H1 (cell line): ENCODE data around the gene TLK2. TPM values are rescaled to one million over a fixed set of nuclear protein-coding genes. Genes with fewer than 3 reads are reported as not detected.

ENCODE experiments used
- CTCF ChIA-PET: fragments of 300-600 bp; sonication (Branson Sonifier 250); formaldehyde crosslinking; loops from one replicate; lab custom pipeline; 2021; ENCODE audit not compliant: partially characterized antibody; lab: Charles Lee
- POLR2A ChIA-PET: fragments of 300-600 bp; sonication (Branson Sonifier 250); formaldehyde crosslinking; loops from one replicate; lab custom pipeline; 2021; ENCODE audit warnings: inconsistent platforms; ENCODE audit not compliant: partially characterized antibody; lab: Charles Lee
- DNase-seq, 2 experiments: peaks; one replicate each; pipeline versions ENCODE4 v3.0.0 to v3.0.0-alpha.2; 2010 to 2022; ENCODE audit warnings: low spot score in 2 of 2, low read depth in 1 of 2, mixed read lengths in 1 of 2
- FAIRE-seq: peaks from 2 replicates; lab custom pipeline; 2011; peaks lifted over from hg19 to GRCh38; lab: Jason Lieb, UNC
- H2AFZ ChIP-seq: 2 replicates; pipeline ENCODE4 v1.8.1; 2012; ENCODE audit warnings: low read length, inconsistent platforms
- H2AK5ac ChIP-seq: 2 replicates; pipeline ENCODE4 v1.6.1; 2013; ENCODE audit warnings: low read depth, low read length
- H2BK120ac ChIP-seq: replicated peaks from 2 replicates; pipeline ENCODE3; 2013; ENCODE audit warnings: low read depth, low read length, inconsistent platforms
- H2BK12ac ChIP-seq: 2 replicates; pipeline ENCODE4 v1.6.1; 2013; ENCODE audit warnings: low read depth, low read length
- H2BK15ac ChIP-seq: 2 replicates; pipeline ENCODE4 v1.6.1; 2013; ENCODE audit warnings: low read length
- H2BK20ac ChIP-seq: 2 replicates; pipeline ENCODE4 v1.6.1; 2013; ENCODE audit warnings: low read length
- H2BK5ac ChIP-seq: 2 replicates; pipeline ENCODE4 v1.6.1; 2013; ENCODE audit warnings: low read depth, low read length
- H3K14ac ChIP-seq: 2 replicates; pipeline ENCODE4 v1.6.1; 2013; ENCODE audit warnings: inconsistent platforms; ENCODE audit not compliant: insufficient read length
- H3K18ac ChIP-seq: 2 replicates; pipeline ENCODE4 v1.6.1; 2013; ENCODE audit warnings: low read length; ENCODE audit errors: extremely low read depth
- H3K23ac ChIP-seq: 2 replicates; pipeline ENCODE4 v1.6.1; 2013; ENCODE audit warnings: inconsistent platforms; ENCODE audit not compliant: insufficient read length
- H3K23me2 ChIP-seq: 2 replicates; pipeline ENCODE4 v1.6.1; 2013; ENCODE audit warnings: low read depth, low read length
- H3K27ac ChIP-seq: 2 replicates; pipeline ENCODE4 v1.6.1; 2011; ENCODE audit warnings: low read depth, low read length, inconsistent platforms
- H3K27me3 ChIP-seq, 4 experiments: replicated peaks in 1 of 4; 1 replicate in 1 of 4; 2 replicates in 3 of 4; pipeline versions ENCODE4 v1.6.1 to v1.8.1; 2011 to 2013; ENCODE audit warnings: low read length in 3 of 4, mild to moderate bottlenecking in 3 of 4, inconsistent platforms in 2 of 4, mixed read lengths in 2 of 4, moderate library complexity in 1 of 4; ENCODE audit not compliant: control insufficient read depth in 3 of 4, insufficient read depth in 3 of 4; ENCODE audit errors: extremely low read depth in 1 of 4
- H3K36me3 ChIP-seq, 4 experiments: 2 replicates each; pipeline versions ENCODE4 v1.6.1 to v1.8.1; 2011 to 2013; ENCODE audit warnings: mild to moderate bottlenecking in 4 of 4, low read length in 3 of 4, moderate library complexity in 2 of 4, control low read depth in 1 of 4, inconsistent platforms in 1 of 4; ENCODE audit not compliant: insufficient read depth in 4 of 4, control insufficient read depth in 2 of 4
- H3K4ac ChIP-seq: replicated peaks from 2 replicates; pipeline ENCODE3; 2013; ENCODE audit warnings: low read length, low read depth, mixed read lengths, inconsistent platforms; ENCODE audit not compliant: insufficient read length
- H3K4me1 ChIP-seq, 4 experiments: replicated peaks in 1 of 4; 1 replicate in 1 of 4; 2 replicates in 3 of 4; pipeline versions ENCODE4 v1.6.1 to v1.8.1; 2011 to 2013; ENCODE audit warnings: low read length in 3 of 4, inconsistent platforms in 2 of 4, mixed read lengths in 1 of 4; ENCODE audit not compliant: insufficient read depth in 4 of 4, control insufficient read depth in 3 of 4
- H3K4me2 ChIP-seq, 2 experiments: 2 replicates each; pipeline versions ENCODE4 v1.6.1 to v1.8.1; 2011 to 2013; ENCODE audit warnings: low read depth in 2 of 2, low read length in 2 of 2, control low read depth in 1 of 2, inconsistent platforms in 1 of 2, mild to moderate bottlenecking in 1 of 2; ENCODE audit not compliant: insufficient read depth in 1 of 2
- H3K4me3 ChIP-seq, 4 experiments: fragments of 200-600, 300-600 bp in 1 of 4; sonication (generic), shearing (Covaris generic), sonication (Bioruptor Twin) in 1 of 4; 2 replicates each; pipeline versions ENCODE4 v1.5.1 to v1.8.1; 2011 to 2016; ENCODE audit warnings: low read length in 4 of 4, low read depth in 3 of 4, control low read depth in 2 of 4, inconsistent platforms in 2 of 4, mild to moderate bottlenecking in 2 of 4, mixed read lengths in 1 of 4, moderate library complexity in 1 of 4; ENCODE audit not compliant: insufficient read depth in 2 of 4; ENCODE audit errors: extremely low read depth in 1 of 4
- H3K56ac ChIP-seq: replicated peaks from 2 replicates; pipeline ENCODE3; 2013; ENCODE audit warnings: low read depth, mild to moderate bottlenecking, mixed read lengths, low read length, inconsistent platforms; ENCODE audit not compliant: insufficient read length
- H3K79me1 ChIP-seq: 2 replicates; pipeline ENCODE4 v1.6.1; 2013; ENCODE audit warnings: low read depth, low read length, control low read depth
- H3K79me2 ChIP-seq, 2 experiments: 2 replicates each; pipeline versions ENCODE4 v1.6.1 to v1.8.1; 2012 to 2013; ENCODE audit warnings: low read length in 2 of 2, mild to moderate bottlenecking in 2 of 2, inconsistent platforms in 1 of 2; ENCODE audit not compliant: insufficient read depth in 2 of 2, control insufficient read depth in 1 of 2
- H3K9ac ChIP-seq, 4 experiments: replicated peaks in 1 of 4; 1 replicate in 1 of 4; 2 replicates in 3 of 4; pipeline versions ENCODE4 v1.6.1 to v1.8.1; 2011 to 2013; ENCODE audit warnings: low read depth in 3 of 4, low read length in 3 of 4, control low read depth in 2 of 4, mild to moderate bottlenecking in 2 of 4, moderate library complexity in 2 of 4, inconsistent platforms in 1 of 4; ENCODE audit errors: extremely low read depth in 1 of 4
- H3K9me3 ChIP-seq, 2 experiments: 2 replicates each; pipeline versions ENCODE4 v1.6.1 to v1.8.1; 2012 to 2013; ENCODE audit warnings: mild to moderate bottlenecking in 2 of 2, moderate library complexity in 2 of 2, control low read depth in 1 of 2, inconsistent platforms in 1 of 2, low read depth in 1 of 2, low read length in 1 of 2, mixed read lengths in 1 of 2; ENCODE audit not compliant: insufficient read depth in 2 of 2
- H4K20me1 ChIP-seq, 2 experiments: replicated peaks in 1 of 2; 2 replicates each; pipeline versions ENCODE3 to v1.8.1; 2011 to 2013; ENCODE audit warnings: inconsistent platforms in 2 of 2, low read length in 2 of 2, mild to moderate bottlenecking in 1 of 2; ENCODE audit not compliant: insufficient read depth in 2 of 2, control insufficient read depth in 1 of 2
- H4K5ac ChIP-seq: 2 replicates; pipeline ENCODE4 v1.6.1; 2013; ENCODE audit warnings: low read length, low read depth, mixed read lengths, inconsistent platforms; ENCODE audit not compliant: insufficient read length
- H4K8ac ChIP-seq: 2 replicates; pipeline ENCODE4 v1.8.0; 2013; ENCODE audit warnings: mild to moderate bottlenecking, moderate library complexity, low read length, inconsistent platforms; ENCODE audit not compliant: insufficient read depth; ENCODE audit errors: extremely low read depth
- H4K91ac ChIP-seq: replicated peaks from 2 replicates; pipeline ENCODE3; 2013; ENCODE audit warnings: low read length, mixed read lengths, inconsistent platforms; ENCODE audit not compliant: insufficient read length
- ATF2 ChIP-seq: IDR thresholded peaks from 2 replicates; pipeline ENCODE4 v1.6.1; 2012; ENCODE audit warnings: low read length, inconsistent platforms
- CTBP2 ChIP-seq: IDR thresholded peaks from 2 replicates; pipeline ENCODE4 v1.7.0; 2011; ENCODE audit warnings: borderline replicate concordance, mild to moderate bottlenecking, moderate library complexity, mixed read lengths, low read length; ENCODE audit not compliant: insufficient read depth, insufficient read length
- E2F6 ChIP-seq: IDR thresholded peaks from 2 replicates; pipeline ENCODE4 v1.6.1; 2012; ENCODE audit warnings: inconsistent platforms
- KDM4A ChIP-seq: IDR thresholded peaks from one replicate; pipeline ENCODE4 v1.7.1; 2012; ENCODE audit warnings: low read depth, mild to moderate bottlenecking, moderate library complexity, low read length, inconsistent platforms; ENCODE audit not compliant: severe bottlenecking
- WGBS, 2 experiments: shearing (Covaris generic) in 1 of 2; methylation state at CpG; one replicate each; pipeline versions ENCODE4 v1.1.6 to v1.1.7; 2013 to 2015; ENCODE audit warnings: low lambda C conversion rate in 2 of 2, mixed read lengths in 2 of 2, inconsistent platforms in 1 of 2, low coverage in 1 of 2, missing lambda C conversion rate in 1 of 2; ENCODE audit not compliant: insufficient replicate concordance in 2 of 2, insufficient coverage in 1 of 2, insufficient read length in 1 of 2; ENCODE audit errors: extremely low coverage in 1 of 2, missing lambda C conversion rate in 1 of 2; 5-methylcytosine and 5-hydroxymethylcytosine counted together
- polyA plus RNA-seq, 7 experiments: library from polyadenylated mRNA; depleted of rRNA in 3 of 7; stranded (reverse) in 5 of 7; unstranded in 2 of 7; fragments of >200 nt in 5 of 7; fragments of 200-250 nt in 2 of 7; gene quantifications; 1 replicate in 5 of 7; 2 replicates in 1 of 7; 4 replicates in 1 of 7; pipeline versions ENCODE4 v1.2.1 to v1.2.3, GENCODE V29; 2011 to 2013; ENCODE audit warnings: missing spikeins in 2 of 7, mixed read lengths in 2 of 7
- total RNA-seq: library from RNA; stranded (reverse); fragmentation: NEBNext Ultra II Directional; extraction: Animal tissue kit (Norgen Biotek cat#: 25700); gene quantifications from 2 replicates; pipeline ENCODE4 v1.2.1, GENCODE V29; 2021

The TLK2 gene
- total and polyA plus RNA-seq, 2 of the 8 experiments (the other 6 are each of a cell fraction or from before 2014, with no cell fraction given), result 43.1 to 59.9 TPM

GRCh38 chr17:62627904-62628633 is 149.4 kb downstream of the TLK2 start:
- H3K4ac ChIP-seq, result no peak overlapping the region
- H3K14ac ChIP-seq, result no peak overlapping the region
- peak overlapping the region; percentile 15 for H2BK120ac ChIP-seq
- H3K18ac ChIP-seq, result peak overlapping the region; percentile 96
- H2BK20ac ChIP-seq, result no peak overlapping the region
- H2AFZ ChIP-seq, result no peak overlapping the region
- no peak overlapping the region for H3K56ac ChIP-seq
- H3K79me2 ChIP-seq, result peaks cover 0 to 21% of the 10 kb centered on the region in 2 experiments; a peak in 1 of 4 replicates
- H4K91ac ChIP-seq, result no peak overlapping the region
- no peak overlapping the region for H3K27ac ChIP-seq
- no peak for DNase-seq
- H4K5ac ChIP-seq, result no peak overlapping the region
- H4K8ac ChIP-seq, result peak overlapping the region; percentile 62
- 0 out of 2 replicates have a peak overlapping the region, but pooled peaks have one; percentile 27 for H2BK12ac ChIP-seq
- no peak overlapping the region for H2AK5ac ChIP-seq
- H3K9me3 ChIP-seq, result no peaks in the 10 kb centered on the region
- peak overlapping the region; percentile 24 to 86 (median 40); a peak in 6 of 7 replicates for H3K9ac ChIP-seq
- H3K36me3 ChIP-seq, result no peaks in the 10 kb centered on the region
- H4K20me1 ChIP-seq, result no peaks in the 10 kb centered on the region
- FAIRE-seq, result no peak
- peak overlapping the region; percentile 94 to 96 for H3K4me2 ChIP-seq
- peak overlapping the region; percentile 53 to 88 (median 78) for H3K4me3 ChIP-seq
- no peak overlapping the region for H2BK15ac ChIP-seq
- peak; percentile 63 for TF ChIP-seq E2F6
- TF ChIP-seq CTBP2, result peak; percentile 10
- no peak for TF ChIP-seq ATF2
- peak; percentile 21 for TF ChIP-seq KDM4A
- no peak overlapping the region for H3K23ac ChIP-seq
- peaks cover 7% of the 10 kb centered on the region for H3K79me1 ChIP-seq
- peaks cover 5 to 29% (median 24%) of the 10 kb centered on the region in 4 experiments for H3K4me1 ChIP-seq
- H3K23me2 ChIP-seq, result peaks cover 12% of the 10 kb centered on the region; the same call in 1 of the 2 replicates
- H2BK5ac ChIP-seq, result peak overlapping the region; percentile 85; the same call in 1 of the 2 replicates
- WGBS, 2 experiments, result 2% methylated on average over 27 of the region's 61 CpGs; no CpG with 5 or more reads in 1 of the 2 experiments
- POLR2A ChIA-PET, result interaction anchor here (1.5 kb wide), 2 partner anchors 10 to 11 kb away, joined by 5 to 6 read pairs; no protein-coding TSS in a partner anchor
- CTCF ChIA-PET, result interaction anchor here (0.6 to 0.8 kb wide), 2 partner anchors 44 to 65 kb away, joined by 3 read pairs; no protein-coding TSS in a partner anchor
- peaks cover 0 to 2% (median 0%) of the 10 kb centered on the region in 4 experiments; a peak in 2 of 7 replicates for H3K27me3 ChIP-seq
